ENCODE results near the gene GPI. TPM values are rescaled to one million over a fixed set of nuclear protein-coding genes. Genes with fewer than 3 reads are reported as not detected.

Gene GPI
- total and polyA plus RNA-seq, 2 of the 8 experiments (the other 6 are each of a cell fraction or from before 2014, with no cell fraction given), result 171 to 360 TPM

DNA sequence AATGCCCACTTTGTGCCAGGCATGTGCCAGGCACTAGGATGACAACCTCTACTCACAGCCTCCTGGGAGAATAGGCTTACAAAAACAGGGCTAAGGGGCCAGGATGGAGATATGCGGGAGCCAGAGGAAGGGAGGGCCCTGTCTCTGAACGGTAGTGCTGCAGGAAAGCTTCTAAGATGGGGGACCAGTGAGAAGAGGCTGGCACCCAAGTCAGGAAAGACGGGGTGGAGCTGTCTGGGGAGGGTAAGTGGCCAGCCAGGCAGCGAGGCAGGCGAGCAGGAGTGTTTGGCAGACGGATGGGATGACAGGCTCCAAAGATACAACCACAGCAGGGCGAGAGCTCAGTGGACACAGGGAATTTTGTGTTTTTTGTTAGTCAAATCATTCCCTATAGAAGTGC lies 44.7 kb upstream of the GPI start:
- H3K23me2 ChIP-seq (ENCODE audit: low read depth, low read length), result no peaks in the 10 kb centered on the region
- no peak overlapping the region for H3K4me3 ChIP-seq (ENCODE audit: extremely low read depth in 1 of 4, insufficient read depth in 2 of 4, low read depth in 3 of 4, low read length in 4 of 4)
- H2BK20ac ChIP-seq (ENCODE audit: low read length), result no peak overlapping the region
- ChIA-PET POLR2A (ENCODE audit: partially characterized antibody) (interaction anchor here (0.6 to 0.8 kb wide), 2 partner anchors 14 to 48 kb away, joined by 3 read pairs; no protein-coding TSS in a partner anchor), CTCF (ENCODE audit: partially characterized antibody) (interaction anchor here (1.0 kb wide), 1 partner anchor 49 kb away, joined by 3 read pairs; no protein-coding TSS in a partner anchor)
- H3K36me3 ChIP-seq (ENCODE audit: control insufficient read depth in 2 of 4, insufficient read depth in 4 of 4, low read length in 3 of 4), result peaks cover 0 to 3% (median 0%) of the 10 kb centered on the region in 4 experiments; a peak in 2 of 8 replicates
- no peak for DNase-seq (ENCODE audit: low read depth in 1 of 2, low spot score in 2 of 2)
- H2AK5ac ChIP-seq (ENCODE audit: low read depth, low read length), result no peak overlapping the region
- H3K9ac ChIP-seq (replicated peaks in 1 of 4; ENCODE audit: extremely low read depth in 1 of 4, low read depth in 3 of 4, low read length in 3 of 4), result no peak overlapping the region
- H3K18ac ChIP-seq (ENCODE audit: extremely low read depth, low read length), result no peak overlapping the region
- H4K20me1 ChIP-seq (replicated peaks in 1 of 2; ENCODE audit: control insufficient read depth in 1 of 2, insufficient read depth in 2 of 2, low read length in 2 of 2), result no peaks in the 10 kb centered on the region
- H3K9me3 ChIP-seq (ENCODE audit: insufficient read depth in 2 of 2, low read depth in 1 of 2, low read length in 1 of 2), result no peaks in the 10 kb centered on the region
- peaks cover 0 to 2% (median 0%) of the 10 kb centered on the region in 4 experiments; a peak in 1 of 7 replicates for H3K27me3 ChIP-seq (replicated peaks in 1 of 4; ENCODE audit: control insufficient read depth in 3 of 4, extremely low read depth in 1 of 4, insufficient read depth in 3 of 4, low read length in 3 of 4)
- H2BK5ac ChIP-seq (ENCODE audit: low read depth, low read length), result no peak overlapping the region
- no peak overlapping the region for H3K27ac ChIP-seq (ENCODE audit: low read depth, low read length)
- peaks cover 0 to 12% (median 6%) of the 10 kb centered on the region in 4 experiments; a peak in 6 of 7 replicates for H3K4me1 ChIP-seq (replicated peaks in 1 of 4; ENCODE audit: control insufficient read depth in 3 of 4, insufficient read depth in 4 of 4, low read length in 3 of 4)
- H2BK12ac ChIP-seq (ENCODE audit: low read depth, low read length), result no peak overlapping the region
- H3K56ac ChIP-seq (replicated peaks; ENCODE audit: insufficient read length, low read depth, low read length), result no peak overlapping the region
- no peak overlapping the region for H4K8ac ChIP-seq (ENCODE audit: extremely low read depth, insufficient read depth, low read length)
- FAIRE-seq, result no peak
- H3K4ac ChIP-seq (replicated peaks; ENCODE audit: insufficient read length, low read depth, low read length), result no peak overlapping the region
- no peak overlapping the region for H2BK15ac ChIP-seq (ENCODE audit: low read length)
- H4K91ac ChIP-seq (replicated peaks; ENCODE audit: insufficient read length, low read length), result no peak overlapping the region
- 0 out of 2 replicates have a peak, but pooled peaks cover 2% of the 10 kb centered on the region for H3K79me1 ChIP-seq (ENCODE audit: low read depth, low read length)
- no peak overlapping the region for H3K14ac ChIP-seq (ENCODE audit: insufficient read length)
- no peak overlapping the region for H3K23ac ChIP-seq (ENCODE audit: insufficient read length)
- 88% methylated on average over 7 of the region's 7 CpGs; no CpG with 5 or more reads in 1 of the 2 experiments for WGBS, 2 experiments (ENCODE audit: extremely low coverage in 1 of 2, insufficient coverage in 1 of 2, insufficient read length in 1 of 2, insufficient replicate concordance in 2 of 2, low coverage in 1 of 2, low lambda C conversion rate in 2 of 2, missing lambda C conversion rate in 1 of 2)
- no peak overlapping the region for H2BK120ac ChIP-seq (replicated peaks; ENCODE audit: low read depth, low read length)
- H2AFZ ChIP-seq (ENCODE audit: low read length), result no peak overlapping the region
- no peak overlapping the region for H3K4me2 ChIP-seq (ENCODE audit: insufficient read depth in 1 of 2, low read depth in 2 of 2, low read length in 2 of 2)
- no peak overlapping the region for H4K5ac ChIP-seq (ENCODE audit: insufficient read length, low read depth, low read length)
- peaks cover 0 to 2% of the 10 kb centered on the region in 2 experiments; a peak in 1 of 4 replicates for H3K79me2 ChIP-seq (ENCODE audit: control insufficient read depth in 1 of 2, insufficient read depth in 2 of 2, low read length in 2 of 2)
- TF ChIP-seq ZNF274 (IDR thresholded peaks at IDR 0.05; ENCODE audit: borderline replicate concordance, extremely low read depth, low read length) (no peak), CHD2 (IDR thresholded peaks at IDR 0.05; ENCODE audit: low read length) (no peak), EZH2 (IDR thresholded peaks at IDR 0.05; ENCODE audit: low read depth, low read length, severe bottlenecking) (no peak), TCF12 (IDR thresholded peaks at IDR 0.05; ENCODE audit: low read depth, low read length) (no peak), MAX (IDR thresholded peaks at IDR 0.05) (no peak), TBP (IDR thresholded peaks at IDR 0.05; ENCODE audit: low read depth, low read length) (no peak), CBX8 (IDR thresholded peaks at IDR 0.05; ENCODE audit: borderline replicate concordance, low read depth, low read length) (no peak), SUZ12 (IDR thresholded peaks at IDR 0.05; ENCODE audit: low read length) (no peak), SIN3A (conservative IDR thresholded peaks at IDR 0.05 in 1 of 2, IDR thresholded peaks at IDR 0.05 in 1 of 2; ENCODE audit: low read depth in 1 of 2, low read length in 2 of 2) (no peak), SP2 (IDR thresholded peaks at IDR 0.05; ENCODE audit: low read length) (no peak), BACH1 (IDR thresholded peaks at IDR 0.05; ENCODE audit: low read length) (no peak), CREB1 (IDR thresholded peaks at IDR 0.05) (no peak), ATF3 (IDR thresholded peaks at IDR 0.05; ENCODE audit: insufficient read depth, low read depth, low read length) (no peak), RXRA (IDR thresholded peaks at IDR 0.05; ENCODE audit: insufficient read depth, low read depth, low read length) (no peak)
